Sigmoid colon (tissue), 7 donors: ENCODE data around the gene RXRA. TPM values are rescaled to one million over a fixed set of nuclear protein-coding genes. Genes with fewer than 3 reads are reported as not detected.

ENCODE experiments used
- DNase-seq: peaks from one replicate; pipeline ENCODE4 v3.0.0-alpha.2; 2019
- H3K27ac ChIP-seq, 4 donors: fragments of 200-600 bp; sonication (generic); one replicate each; pipeline ENCODE4 v1.5.1; 2016 to 2019; ENCODE audit warnings: mild to moderate bottlenecking in 1 of 4
- H3K27me3 ChIP-seq, 3 donors: fragments of 200-600 bp; sonication (generic); one replicate each; pipeline ENCODE4 v1.5.1; 2019; ENCODE audit warnings: mild to moderate bottlenecking in 1 of 3
- H3K36me3 ChIP-seq, 4 donors: fragments of 200-600 bp; sonication (generic); one replicate each; pipeline ENCODE4 v1.5.1; 2016 to 2019
- H3K4me1 ChIP-seq, 4 donors: fragments of 200-600 bp; sonication (generic); one replicate each; pipeline ENCODE4 v1.5.1; 2017 to 2019
- H3K4me3 ChIP-seq, 4 donors: fragments of 200-600 bp; sonication (generic); one replicate each; pipeline ENCODE4 v1.5.1; 2017 to 2019; ENCODE audit warnings: mild to moderate bottlenecking in 2 of 4, moderate library complexity in 1 of 4
- H3K9me3 ChIP-seq, 4 donors: fragments of 200-600 bp in 3 of 4; sonication (generic) in 3 of 4; one replicate each; pipeline versions ENCODE4 v1.5.1 to v1.6.1; 2013 to 2019
- CTCF ChIP-seq, 4 experiments: fragments of 450-650 bp in 3 of 4; fragments of 200-600 bp in 1 of 4; IDR thresholded peaks; one replicate each; pipeline ENCODE4 v1.5.1; 2016 to 2019; ENCODE audit warnings: antibody characterized with exemption in 4 of 4, mild to moderate bottlenecking in 3 of 4, moderate library complexity in 2 of 4
- EP300 ChIP-seq, 4 donors: sonication (generic); formaldehyde crosslinking; IDR thresholded peaks; one replicate each; pipeline ENCODE4 v1.6.1; 2017; ENCODE audit warnings: antibody characterized with exemption in 4 of 4
- POLR2A ChIP-seq, 2 donors: fragments of 450-650 bp; IDR thresholded peaks; one replicate each; pipeline ENCODE4 v1.6.1; 2016; ENCODE audit warnings: antibody characterized with exemption in 2 of 2, mild to moderate bottlenecking in 2 of 2, moderate library complexity in 2 of 2
- POLR2AphosphoS5 ChIP-seq, 4 donors: sonication (generic); formaldehyde crosslinking; IDR thresholded peaks; one replicate each; pipeline ENCODE4 v1.6.1; 2017; ENCODE audit warnings: antibody characterized with exemption in 4 of 4
- WGBS, 2 donors: extraction: QIAGEN DNeasy Blood & Tissue Kit; methylation state at CpG; one replicate each; pipeline ENCODE4 v1.1.7; 2013; 5-methylcytosine and 5-hydroxymethylcytosine counted together
- intact Hi-C: fragments of 100-400 bp; cut with DNase I; formaldehyde crosslinking; loops from one replicate; pipeline ENCODE4 v1.15.1; 2023
- polyA plus RNA-seq, 3 donors: library from polyadenylated mRNA; stranded (reverse); fragments of 200-250 nt; gene quantifications; one replicate each; pipeline ENCODE4 v1.2.3, GENCODE V29; 2013
- total RNA-seq, 4 donors: library from RNA; depleted of rRNA; stranded (reverse); fragments of >200 nt; gene quantifications; one replicate each; pipeline ENCODE4 v1.1.0, GENCODE V29; 2016
- donor health status: healthy with polysubstance abuse.
- donor health status: Bipolar disorder and iron deficiency.
- donor health status: healthy.

Gene RXRA
- total and polyA plus RNA-seq, 7 donors: 26.7 to 50.8 (median 35.7) TPM

- intact Hi-C loops: no loop called here
- 89 to 91% methylated on average over 13 of the region's 13 CpGs for WGBS, 2 donors
- no peak overlapping the region for H3K4me3 ChIP-seq
- H3K9me3 ChIP-seq: no peaks in the 10 kb centered on the region
- DNase-seq: no peak
- H3K27me3 ChIP-seq: peaks cover 0 to 4% (median 0%) of the 10 kb centered on the region in 3 donors
- peaks cover 0 to 23% (median 5%) of the 10 kb centered on the region in 4 donors for H3K36me3 ChIP-seq
- H3K27ac ChIP-seq: peak overlapping the region; percentile 87 to 93 (median 90)
- TF ChIP-seq EP300 (IDR thresholded peaks at IDR 0.05) (no peak), POLR2A (IDR thresholded peaks at IDR 0.05) (no peak), CTCF (IDR thresholded peaks at IDR 0.05) (no peak), POLR2AphosphoS5 (IDR thresholded peaks at IDR 0.05) (no peak)
- peaks cover 0 to 70% (median 69%) of the 10 kb centered on the region in 4 donors for H3K4me1 ChIP-seq
Measured at GRCh38 chr9:134436911-134437310, 110.7 kb downstream of the RXRA start.

GRCh38 chr9:134437403-134438194 lies 111.3 kb downstream of the RXRA start:
- Histone ChIP-seq H3K9me3 (no peaks in the 10 kb centered on the region), H3K27me3 (peaks cover 3 to 11% (median 5%) of the 10 kb centered on the region in 3 donors), H3K27ac (peak overlapping the region; percentile 44 to 93 (median 90)), H3K4me1 (peaks cover 0 to 70% (median 69%) of the 10 kb centered on the region in 4 donors), H3K4me3 (no peak overlapping the region), H3K36me3 (peaks cover 0 to 22% (median 5%) of the 10 kb centered on the region in 4 donors)
- no peak for TF ChIP-seq CTCF (IDR thresholded peaks at IDR 0.05)
- no peak for TF ChIP-seq POLR2A (IDR thresholded peaks at IDR 0.05)
- no peak for TF ChIP-seq POLR2AphosphoS5 (IDR thresholded peaks at IDR 0.05)
- TF ChIP-seq EP300 (IDR thresholded peaks at IDR 0.05): no peak
- WGBS, 2 donors: 80 to 83% methylated on average over 31 of the region's 31 CpGs
- no peak for DNase-seq
- intact Hi-C loops: no loop called here

- WGBS, 2 donors: 72 to 80% methylated on average over 19 of the region's 19 CpGs
- no peak overlapping the region for H3K4me3 ChIP-seq
- TF ChIP-seq POLR2AphosphoS5 (IDR thresholded peaks at IDR 0.05) (no peak), CTCF (IDR thresholded peaks at IDR 0.05) (no peak), EP300 (IDR thresholded peaks at IDR 0.05) (no peak), POLR2A (IDR thresholded peaks at IDR 0.05) (no peak)
- H3K36me3 ChIP-seq: peaks cover 0 to 22% (median 5%) of the 10 kb centered on the region in 4 donors
- intact Hi-C loops: no loop called here
- H3K4me1 ChIP-seq: peaks cover 0 to 70% (median 69%) of the 10 kb centered on the region in 4 donors
- peak overlapping the region; percentile 44 to 93 (median 90) for H3K27ac ChIP-seq
- no peaks in the 10 kb centered on the region for H3K9me3 ChIP-seq
- no peak for DNase-seq
- peaks cover 3 to 17% (median 10%) of the 10 kb centered on the region in 3 donors for H3K27me3 ChIP-seq
Measured at GRCh38 chr9:134438195-134438788, 112.0 kb downstream of the RXRA start.

GRCh38 chr9:134439368-134439784 lies 113.1 kb downstream of the RXRA start:
- no peak for DNase-seq
- H3K27ac ChIP-seq: no peak overlapping the region
- WGBS, 2 donors: 90 to 92% methylated on average over 23 of the region's 23 CpGs
- TF ChIP-seq EP300 (IDR thresholded peaks at IDR 0.05): no peak
- TF ChIP-seq POLR2AphosphoS5 (IDR thresholded peaks at IDR 0.05): peak in 1 of 4 donors; percentile 7
- H3K4me3 ChIP-seq: no peak overlapping the region
- peaks cover 0 to 67% (median 65%) of the 10 kb centered on the region in 4 donors for H3K4me1 ChIP-seq
- intact Hi-C loops: no loop called here
- no peaks in the 10 kb centered on the region for H3K9me3 ChIP-seq
- H3K27me3 ChIP-seq: peaks cover 3 to 20% (median 10%) of the 10 kb centered on the region in 3 donors
- peaks cover 0 to 16% (median 5%) of the 10 kb centered on the region in 4 donors for H3K36me3 ChIP-seq
